ENCODE data around the gene FFAR3.

- TF ChIP-seq POLR2A (IDR thresholded peaks at IDR 0.05; ENCODE audit: insufficient read depth in 1 of 2, low read depth in 2 of 2, low read length in 2 of 2): no peak
- no peak for TF ChIP-seq ATF6 (CRISPR knock-in tag; conservative IDR thresholded peaks at IDR 0.05)
- no peak for TF ChIP-seq MTA1 (CRISPR knock-in tag; IDR thresholded peaks at IDR 0.05; ENCODE audit: borderline replicate concordance)
- no peak for TF ChIP-seq TCF7L2 (IDR thresholded peaks at IDR 0.05; ENCODE audit: low read depth, low read length)
Measured at GRCh38 chr19:35379992-35380391, 21.7 kb downstream of the FFAR3 start.
